Prostate gland (tissue), 2 donors: Measurements from ENCODE around the gene AGFG1.

Experiments used
- POLR2AphosphoS5 ChIP-seq: sonication (generic); formaldehyde crosslinking; IDR thresholded peaks from one replicate; pipeline ENCODE4 v1.6.1; 2017; ENCODE audit warnings: antibody characterized with exemption
- TF ChIP-seq, protein P1 (sequence below), 4 experiments: fragments of 200-600 bp in 2 of 4; fragments of 450-650 bp in 2 of 4; sonication (generic) in 2 of 4; IDR thresholded peaks; 1 replicate in 3 of 4; 2 replicates in 1 of 4; pipeline ENCODE4 v1.5.1; 2016 to 2019; ENCODE audit warnings: antibody characterized with exemption in 4 of 4, mild to moderate bottlenecking in 2 of 4, moderate library complexity in 2 of 4

GRCh38 chr2:227534714-227535113 lies 62.8 kb downstream of the AGFG1 start:
- TF ChIP-seq, protein P1, sequence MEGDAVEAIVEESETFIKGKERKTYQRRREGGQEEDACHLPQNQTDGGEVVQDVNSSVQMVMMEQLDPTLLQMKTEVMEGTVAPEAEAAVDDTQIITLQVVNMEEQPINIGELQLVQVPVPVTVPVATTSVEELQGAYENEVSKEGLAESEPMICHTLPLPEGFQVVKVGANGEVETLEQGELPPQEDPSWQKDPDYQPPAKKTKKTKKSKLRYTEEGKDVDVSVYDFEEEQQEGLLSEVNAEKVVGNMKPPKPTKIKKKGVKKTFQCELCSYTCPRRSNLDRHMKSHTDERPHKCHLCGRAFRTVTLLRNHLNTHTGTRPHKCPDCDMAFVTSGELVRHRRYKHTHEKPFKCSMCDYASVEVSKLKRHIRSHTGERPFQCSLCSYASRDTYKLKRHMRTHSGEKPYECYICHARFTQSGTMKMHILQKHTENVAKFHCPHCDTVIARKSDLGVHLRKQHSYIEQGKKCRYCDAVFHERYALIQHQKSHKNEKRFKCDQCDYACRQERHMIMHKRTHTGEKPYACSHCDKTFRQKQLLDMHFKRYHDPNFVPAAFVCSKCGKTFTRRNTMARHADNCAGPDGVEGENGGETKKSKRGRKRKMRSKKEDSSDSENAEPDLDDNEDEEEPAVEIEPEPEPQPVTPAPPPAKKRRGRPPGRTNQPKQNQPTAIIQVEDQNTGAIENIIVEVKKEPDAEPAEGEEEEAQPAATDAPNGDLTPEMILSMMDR (IDR thresholded peaks at IDR 0.05), result no peak
- TF ChIP-seq POLR2AphosphoS5, result no peak
